GM18517 (cell line): Measurements from ENCODE around the gene OR9G4.

ENCODE experiments used
- ATAC-seq: cut with Tn5 transposase; IDR thresholded peaks from one replicate; pipeline ENCODE4 v1.9.1; 2021; ENCODE audit warnings: mild to moderate bottlenecking, moderate library complexity; ENCODE audit not compliant: unreplicated experiment

OR9G4 gene

GRCh38 chr11:56748597-56748996 is at the start of gene OR9G4:
Gene OR9G4 (minus strand): TSS chr11:56748697. CDS start chr11:56743766, 4,931 bp downstream.
- no peak for ATAC-seq

- ATAC-seq = no peak
Observed at GRCh38 chr11:56783448-56784041, 35.0 kb upstream of the OR9G4 start.

- ATAC-seq = no peak
Observed at GRCh38 chr11:56782167-56782847, 33.8 kb upstream of the OR9G4 start.

GRCh38 chr11:56776809-56777208 is 28.3 kb upstream of the OR9G4 start:
- no peak for ATAC-seq

- no peak for ATAC-seq
Observed at GRCh38 chr11:56764976-56765375, 16.5 kb upstream of the OR9G4 start.

GRCh38 chr11:56751480-56751879 is 3.0 kb upstream of the OR9G4 start:
- no peak for ATAC-seq

GRCh38 chr11:56750190-56750589 is 1.7 kb upstream of the OR9G4 start:
- ATAC-seq = no peak

GRCh38 chr11:56740886-56741285 is 7.6 kb downstream of the OR9G4 start:
- ATAC-seq = no peak

GRCh38 chr11:56740107-56740506 is 8.4 kb downstream of the OR9G4 start:
- ATAC-seq = no peak

GRCh38 chr11:56720513-56720912 is 28.0 kb downstream of the OR9G4 start:
- ATAC-seq = no peak

- ATAC-seq = no peak
Observed at GRCh38 chr11:56716379-56716854, 32.1 kb downstream of the OR9G4 start.

GRCh38 chr11:56714206-56714605 is 34.3 kb downstream of the OR9G4 start:
- ATAC-seq = no peak

- no peak for ATAC-seq
Observed at GRCh38 chr11:56706486-56706885, 42.0 kb downstream of the OR9G4 start.

- no peak for ATAC-seq
Observed at GRCh38 chr11:56705784-56706396, 42.6 kb downstream of the OR9G4 start.

- ATAC-seq = no peak
Observed at GRCh38 chr11:56700914-56701485, 47.5 kb downstream of the OR9G4 start.

GRCh38 chr11:56700242-56700913 is 48.1 kb downstream of the OR9G4 start:
- ATAC-seq = no peak

- no peak for ATAC-seq
Observed at GRCh38 chr11:56698795-56699194, 49.7 kb downstream of the OR9G4 start, which contains the start of gene OR9G1. Gene OR9G1 (plus strand): TSS chr11:56699095. CDS start chr11:56700388, 1,293 bp downstream.

GRCh38 chr11:56693428-56693827 is 55.1 kb downstream of the OR9G4 start:
- no peak for ATAC-seq
